ENCODE data around the gene SOX8.

Gene SOX8

GRCh38 chr16:1019231-1020090 is 37.9 kb downstream of the SOX8 start (continued):
- no peak for TF ChIP-seq ZNF26 (tag by site-specific recombination; IDR thresholded peaks at IDR 0.05)
- TF ChIP-seq ZNF404 (tag by site-specific recombination; IDR thresholded peaks at IDR 0.05): no peak
- TF ChIP-seq ZNF324 (tag by site-specific recombination; IDR thresholded peaks at IDR 0.05): no peak
- peak; percentile 56; the same call in 1 of the 2 replicates for TF ChIP-seq ZXDB (tag by site-specific recombination; IDR thresholded peaks at IDR 0.05)
- no peak for TF ChIP-seq ATF2 (tag by site-specific recombination; IDR thresholded peaks at IDR 0.05; ENCODE audit: low read depth)
- no peak for TF ChIP-seq ZNF362 (tag by site-specific recombination; IDR thresholded peaks at IDR 0.05)
- peak; percentile 74 for TF ChIP-seq TCF7L2 (IDR thresholded peaks at IDR 0.05; ENCODE audit: borderline replicate concordance, low read depth, low read length)
- TF ChIP-seq GLI2 (tag by site-specific recombination; IDR thresholded peaks at IDR 0.05; ENCODE audit: borderline replicate concordance, low read depth): no peak; the same call in 1 of the 2 replicates
- no peak for TF ChIP-seq ZNF792 (tag by site-specific recombination; IDR thresholded peaks at IDR 0.05)
- TF ChIP-seq TRIM28 (IDR thresholded peaks at IDR 0.05; ENCODE audit: borderline replicate concordance, low read length): no peak
- TF ChIP-seq ZNF394 (tag by site-specific recombination; IDR thresholded peaks at IDR 0.05; ENCODE audit: borderline replicate concordance): no peak
- TF ChIP-seq PRDM4 (tag by site-specific recombination; IDR thresholded peaks at IDR 0.05): no peak
- TF ChIP-seq PRDM6 (tag by site-specific recombination; IDR thresholded peaks at IDR 0.05): no peak
- no peak for TF ChIP-seq ZNF510 (tag by site-specific recombination; IDR thresholded peaks at IDR 0.05; ENCODE audit: insufficient replicate concordance)
- TF ChIP-seq KLF17 (tag by site-specific recombination; IDR thresholded peaks at IDR 0.05): peak; percentile 96
- no peak for TF ChIP-seq HOXC10 (CRISPR knock-in tag; IDR thresholded peaks at IDR 0.05)
- no peak for TF ChIP-seq OSR2 (tag by site-specific recombination; IDR thresholded peaks at IDR 0.05)
- TF ChIP-seq ZNF777 (tag by site-specific recombination; IDR thresholded peaks at IDR 0.05; ENCODE audit: borderline replicate concordance): no peak
- peak; percentile 77 for TF ChIP-seq IKZF3 (tag by site-specific recombination; IDR thresholded peaks at IDR 0.05)
- TF ChIP-seq ZNF311 (tag by site-specific recombination; IDR thresholded peaks at IDR 0.05; ENCODE audit: borderline replicate concordance): no peak
- peak; percentile 55 for TF ChIP-seq ZIC2 (tag by site-specific recombination; IDR thresholded peaks at IDR 0.05)
- no peak for TF ChIP-seq ZNF433 (tag by site-specific recombination; IDR thresholded peaks at IDR 0.05; ENCODE audit: low read depth)
- TF ChIP-seq ZNF596 (tag by site-specific recombination; IDR thresholded peaks at IDR 0.05): no peak

All from HEK293 (cell line).